T-cell (primary cell): ENCODE measurements around the gene ANXA7. TPM values are rescaled to one million over a fixed set of nuclear protein-coding genes. Genes with fewer than 3 reads are reported as not detected.
"Not testable (repeated sequence)": the region's sequence is repeated elsewhere in the genome, so short reads cannot be mapped to it uniquely, and the experiment has no call there.

Experiments used
- ATAC-seq, 4 experiments: fragments of 200-7000 bp in 3 of 4; fragments of 150-1000 bp in 1 of 4; cut with Tn5 transposase; replicated peaks in 1 of 4; 1 replicate in 3 of 4; 2 replicates in 1 of 4; pipeline ENCODE4 v1.10.0; 2021; ENCODE audit warnings: moderate library complexity in 3 of 4, mild to moderate bottlenecking in 2 of 4, moderate number of reproducible peaks in 1 of 4
- CTCF ChIA-PET, 2 donors: fragments of 300-600 bp; sonication (Branson Sonifier 250); formaldehyde crosslinking; loops; one replicate each; lab custom pipeline; 2022; ENCODE audit warnings: antibody characterized with exemption in 2 of 2; lab: Charles Lee
- POLR2A ChIA-PET, 2 donors: fragments of 300-600 bp; sonication (Branson Sonifier 250); formaldehyde crosslinking; loops; one replicate each; lab custom pipeline; 2022; ENCODE audit warnings: antibody characterized with exemption in 2 of 2; lab: Charles Lee
- DNase-seq, 35 experiments: peaks; one replicate each; pipeline versions ENCODE4 v3.0.0 to v3.0.0-alpha.2; 2013 to 2023
- H3K27ac ChIP-seq: one replicate; pipeline ENCODE4 v1.5.1; 2013; ENCODE audit warnings: low read length
- H3K27me3 ChIP-seq, 2 experiments: replicated peaks in 1 of 2; 1 replicate in 1 of 2; 2 replicates in 1 of 2; pipeline versions ENCODE4 v1.6.1 to v1.7.0; 2013; ENCODE audit warnings: low read length in 1 of 2, mixed read lengths in 1 of 2; ENCODE audit not compliant: control insufficient read depth in 2 of 2, insufficient read depth in 2 of 2; ENCODE audit errors: extremely low read depth in 1 of 2
- H3K36me3 ChIP-seq, 2 donors: 1 replicate in 1 of 2; 2 replicates in 1 of 2; pipeline versions ENCODE4 v1.6.1 to v1.7.0; 2013; ENCODE audit warnings: low read length in 1 of 2; ENCODE audit not compliant: control insufficient read depth in 2 of 2, insufficient read depth in 1 of 2; ENCODE audit errors: extremely low read depth in 1 of 2
- H3K4me1 ChIP-seq, 2 experiments: 1 replicate in 1 of 2; 2 replicates in 1 of 2; pipeline versions ENCODE4 v1.6.1 to v1.7.0; 2013; ENCODE audit warnings: low read length in 2 of 2, mixed read lengths in 1 of 2; ENCODE audit not compliant: insufficient read depth in 2 of 2, control insufficient read depth in 1 of 2; ENCODE audit errors: extremely low read depth in 1 of 2
- H3K4me3 ChIP-seq, 2 donors: 1 replicate in 1 of 2; 2 replicates in 1 of 2; pipeline versions ENCODE4 v1.5.1 to v1.7.0; 2013; ENCODE audit warnings: mild to moderate bottlenecking in 2 of 2, low read length in 1 of 2, moderate library complexity in 1 of 2; ENCODE audit not compliant: control insufficient read depth in 1 of 2; ENCODE audit errors: extremely low read depth in 1 of 2
- H3K9me3 ChIP-seq: 2 replicates; pipeline ENCODE4 v1.7.0; 2013
- H3K27ac Mint-ChIP-seq, 2 donors: one replicate each; pipeline ENCODE4 v1.8.0; 2020 to 2021; ENCODE audit warnings: mild to moderate bottlenecking in 2 of 2, mixed read lengths in 2 of 2
- H3K27me3 Mint-ChIP-seq, 2 donors: one replicate each; pipeline ENCODE4 v1.8.0; 2021 to 2022; ENCODE audit warnings: mixed read lengths in 2 of 2
- H3K36me3 Mint-ChIP-seq: one replicate; pipeline ENCODE4 v1.8.0; 2021; ENCODE audit warnings: mixed read lengths
- H3K4me1 Mint-ChIP-seq, 3 donors: one replicate each; pipeline ENCODE4 v1.8.0; 2020 to 2022; ENCODE audit warnings: mixed read lengths in 3 of 3, mild to moderate bottlenecking in 1 of 3
- H3K4me3 Mint-ChIP-seq, 3 donors: one replicate each; pipeline ENCODE4 v1.8.0; 2020 to 2022; ENCODE audit warnings: mild to moderate bottlenecking in 3 of 3, mixed read lengths in 3 of 3, moderate library complexity in 3 of 3
- H3K9me3 Mint-ChIP-seq, 3 donors: one replicate each; pipeline ENCODE4 v1.8.0; 2020 to 2022; ENCODE audit warnings: mixed read lengths in 3 of 3
- WGBS: methylation state at CpG from one replicate; pipeline ENCODE4 v1.1.5; 2013; ENCODE audit warnings: missing lambda C conversion rate; ENCODE audit not compliant: insufficient coverage; 5-methylcytosine and 5-hydroxymethylcytosine counted together
- total RNA-seq, 35 experiments: library from RNA in 6 of 35; stranded (reverse) in 6 of 35; fragments of 120-200 nt in 1 of 35; gene quantifications; one replicate each; pipeline versions ENCODE4 v1.2.1 to v1.2.4 and lab custom pipeline; 2013 to 2026

ANXA7 gene
- total RNA-seq, 5 donors from 2014 or later (not counting 1 experiment from before 2014, with no cell fraction given), result 84.3 to 109 (median 97.6) TPM

DNA sequence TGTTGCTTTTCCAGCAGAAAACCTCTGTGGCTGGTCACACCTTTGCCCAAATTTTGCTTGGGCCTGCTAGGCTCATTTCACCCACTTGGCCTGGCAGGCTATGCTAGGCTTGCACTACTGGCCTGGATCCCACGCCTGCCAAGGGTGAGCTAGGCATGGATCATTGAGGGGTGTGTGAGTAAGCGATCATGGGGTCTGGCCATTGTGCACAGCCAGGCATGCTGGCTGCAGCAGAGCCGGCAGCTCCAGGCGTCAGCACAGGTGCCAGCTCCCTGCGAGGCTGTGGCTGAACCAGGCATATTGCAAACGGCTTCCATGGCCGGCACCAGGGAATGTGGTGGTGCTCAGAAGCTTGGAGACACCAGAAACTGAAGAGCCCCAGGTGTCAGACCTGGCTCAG, 74.4 kb downstream of the ANXA7 start:
- Histone ChIP-seq H3K4me1 (no peaks in the 10 kb centered on the region), H3K27ac (no peak overlapping the region), H3K36me3 (no peaks in the 10 kb centered on the region), H3K9me3 (no peaks in the 10 kb centered on the region), H3K27me3 (no peaks in the 10 kb centered on the region), H3K4me3 (no peak overlapping the region)
- Mint-ChIP-seq H3K27ac (no peak overlapping the region), H3K4me1 (no peaks in the 10 kb centered on the region), H3K4me3 (no peak overlapping the region), H3K36me3 (no peaks in the 10 kb centered on the region), H3K27me3 (no peaks in the 10 kb centered on the region), H3K9me3 (no peaks in the 10 kb centered on the region)
- 90% methylated on average over 3 of the region's 7 CpGs for WGBS
- ChIA-PET CTCF (no interaction called here), POLR2A (no interaction called here)
- DNase-seq (no peak), ATAC-seq (no peak)

- CTCF ChIA-PET, result no interaction called here
- H3K27me3 Mint-ChIP-seq, result no peaks in the 10 kb centered on the region
- H3K27ac Mint-ChIP-seq, result no peak overlapping the region
- H3K9me3 Mint-ChIP-seq, result no peaks in the 10 kb centered on the region
- Histone ChIP-seq H3K27ac (no peak overlapping the region), H3K36me3 (no peaks in the 10 kb centered on the region), H3K27me3 (no peaks in the 10 kb centered on the region), H3K9me3 (no peaks in the 10 kb centered on the region), H3K4me1 (no peaks in the 10 kb centered on the region), H3K4me3 (no peak overlapping the region)
- H3K4me3 Mint-ChIP-seq, result no peak overlapping the region
- DNase-seq (no peak), ATAC-seq (no peak)
- 80% methylated on average over 5 of the region's 8 CpGs for WGBS
- no peaks in the 10 kb centered on the region for H3K36me3 Mint-ChIP-seq
- POLR2A ChIA-PET, result no interaction called here
- no peaks in the 10 kb centered on the region for H3K4me1 Mint-ChIP-seq
Observed at GRCh38 chr10:73338801-73339368, 75.0 kb downstream of the ANXA7 start.

GRCh38 chr10:73333202-73333601, 80.7 kb downstream of the ANXA7 start:
- ChIA-PET POLR2A (interaction anchor here in 1 of 2 donors (0.7 kb wide), 1 partner anchor 12 kb away, joined by 4 read pairs; no protein-coding TSS in a partner anchor), CTCF (no interaction called here)
- no peak for DNase-seq
- no peaks in the 10 kb centered on the region for H3K4me1 Mint-ChIP-seq
- H3K4me1 ChIP-seq, result no peaks in the 10 kb centered on the region
- H3K9me3 ChIP-seq, result no peaks in the 10 kb centered on the region
- no peak overlapping the region for H3K27ac Mint-ChIP-seq
- no peak for ATAC-seq
- no peak overlapping the region for H3K4me3 ChIP-seq
- no peak overlapping the region for H3K4me3 Mint-ChIP-seq
- H3K27ac ChIP-seq, result no peak overlapping the region
- no peaks in the 10 kb centered on the region for H3K27me3 ChIP-seq
- no CpG with 5 or more reads among the region's 1 CpG for WGBS
- no peaks in the 10 kb centered on the region for H3K36me3 ChIP-seq
- no peaks in the 10 kb centered on the region for H3K27me3 Mint-ChIP-seq
- no peaks in the 10 kb centered on the region for H3K9me3 Mint-ChIP-seq
- no peaks in the 10 kb centered on the region for H3K36me3 Mint-ChIP-seq

DNA sequence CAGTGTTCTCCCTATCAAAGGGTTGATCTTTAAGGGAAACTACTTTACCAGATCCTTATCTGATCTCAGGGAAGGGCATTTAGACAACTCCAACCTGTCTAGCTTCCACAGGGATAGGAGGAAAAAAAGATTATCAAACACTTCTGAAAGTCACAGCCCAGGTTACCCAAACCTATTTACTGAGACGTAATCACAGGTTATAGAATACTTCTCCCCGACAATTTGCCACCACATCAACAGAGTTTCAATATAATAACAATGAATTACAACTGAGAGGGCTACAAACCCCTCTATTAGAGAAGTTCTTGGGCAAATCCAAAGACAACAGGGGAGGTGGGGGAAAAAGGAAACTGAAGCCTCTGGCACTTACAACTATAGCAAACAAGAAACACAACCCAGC, 81.5 kb downstream of the ANXA7 start:
- WGBS, result no CpG with 5 or more reads among the region's 2 CpGs
- POLR2A ChIA-PET, result no interaction called here
- H3K27ac ChIP-seq, result no peak overlapping the region

GRCh38 chr10:73328523-73328922, 85.3 kb downstream of the ANXA7 start:
- ATAC-seq, H3K27me3 ChIP-seq, H3K9me3 Mint-ChIP-seq, DNase-seq, POLR2A ChIA-PET, H3K36me3 Mint-ChIP-seq, H3K4me3 ChIP-seq, H3K4me1 ChIP-seq, H3K4me1 Mint-ChIP-seq, H3K4me3 Mint-ChIP-seq, H3K27me3 Mint-ChIP-seq, H3K27ac ChIP-seq, H3K27ac Mint-ChIP-seq, H3K9me3 ChIP-seq, H3K36me3 ChIP-seq, CTCF ChIA-PET: not testable (repeated sequence)
- WGBS, result no CpG with 5 or more reads among the region's 1 CpG

More for the DNA sequence above, 81.5 kb downstream of the ANXA7 start:
- no peak overlapping the region for H3K4me3 Mint-ChIP-seq
- H3K4me3 ChIP-seq, result no peak overlapping the region
- H3K27me3 ChIP-seq, result no peaks in the 10 kb centered on the region
- no peak for DNase-seq
- H3K9me3 ChIP-seq, result no peaks in the 10 kb centered on the region
- H3K36me3 Mint-ChIP-seq, result no peaks in the 10 kb centered on the region
- CTCF ChIA-PET, result no interaction called here
- no peak for ATAC-seq
- no peaks in the 10 kb centered on the region for H3K27me3 Mint-ChIP-seq
- no peak overlapping the region for H3K27ac Mint-ChIP-seq
- H3K4me1 Mint-ChIP-seq, result no peaks in the 10 kb centered on the region
- H3K4me1 ChIP-seq, result no peaks in the 10 kb centered on the region
- no peaks in the 10 kb centered on the region for H3K36me3 ChIP-seq
- no peaks in the 10 kb centered on the region for H3K9me3 Mint-ChIP-seq

- H3K27me3 Mint-ChIP-seq, H3K4me1 ChIP-seq, POLR2A ChIA-PET, H3K9me3 Mint-ChIP-seq, H3K27me3 ChIP-seq, CTCF ChIA-PET, H3K4me1 Mint-ChIP-seq, H3K27ac Mint-ChIP-seq, H3K4me3 Mint-ChIP-seq, H3K4me3 ChIP-seq, DNase-seq, H3K27ac ChIP-seq, H3K36me3 ChIP-seq, H3K9me3 ChIP-seq, ATAC-seq: not testable (repeated sequence)
- no CpG with 5 or more reads among the region's 4 CpGs for WGBS
- H3K36me3 Mint-ChIP-seq, result peaks cover 11% of the 10 kb centered on the region
Observed at GRCh38 chr10:73325290-73325689, 88.6 kb downstream of the ANXA7 start.
